Glutamatergic neuron (in vitro differentiated cells): Measurements from ENCODE around the gene FAM120B. TPM values are rescaled to one million over a fixed set of nuclear protein-coding genes. Genes with fewer than 3 reads are reported as not detected.

Experiments
- DNase-seq: peaks from one replicate; pipeline ENCODE4 v3.0.0; 2022
- H3K27ac Mint-ChIP-seq: one replicate; pipeline ENCODE4 v1.8.0; 2020; ENCODE audit warnings: mild to moderate bottlenecking, mixed read lengths, inconsistent platforms; ENCODE audit not compliant: unreplicated experiment
- H3K27me3 Mint-ChIP-seq: one replicate; pipeline ENCODE4 v1.8.0; 2020; ENCODE audit warnings: mild to moderate bottlenecking, moderate library complexity, mixed read lengths, inconsistent platforms; ENCODE audit not compliant: unreplicated experiment
- H3K36me3 Mint-ChIP-seq: one replicate; pipeline ENCODE4 v1.8.0; 2020; ENCODE audit warnings: mild to moderate bottlenecking, mixed read lengths, inconsistent platforms; ENCODE audit not compliant: unreplicated experiment
- H3K4me1 Mint-ChIP-seq: one replicate; pipeline ENCODE4 v1.8.0; 2020; ENCODE audit warnings: mild to moderate bottlenecking, low read depth, mixed read lengths, inconsistent platforms; ENCODE audit not compliant: unreplicated experiment
- H3K4me3 Mint-ChIP-seq: one replicate; pipeline ENCODE4 v1.8.0; 2020; ENCODE audit warnings: mild to moderate bottlenecking, mixed read lengths, inconsistent platforms; ENCODE audit not compliant: unreplicated experiment
- H3K9me3 Mint-ChIP-seq: one replicate; pipeline ENCODE4 v1.8.0; 2020; ENCODE audit warnings: mild to moderate bottlenecking, moderate library complexity, mixed read lengths, inconsistent platforms; ENCODE audit not compliant: unreplicated experiment
- CTCF ChIP-seq: fragments of 200-600 bp; sonication (generic); IDR thresholded peaks from one replicate; pipeline ENCODE4 v1.5.0; 2021; ENCODE audit not compliant: partially characterized antibody, unreplicated experiment
- total RNA-seq: library from RNA; stranded (reverse); fragmentation: NEBNext Ultra II Directional; extraction: Animal tissue kit (Norgen Biotek cat#: 25700); gene quantifications from one replicate; pipeline ENCODE4 v1.2.1, GENCODE V29; 2021; ENCODE audit not compliant: unreplicated experiment

FAM120B gene
- total RNA-seq, 1 donor from 2014 or later, result 48.3 TPM

- Mint-ChIP-seq H3K27ac (no peak overlapping the region), H3K4me1 (peaks cover 29% of the 10 kb centered on the region), H3K4me3 (no peak overlapping the region), H3K9me3 (peaks cover 2% of the 10 kb centered on the region), H3K27me3 (no peaks in the 10 kb centered on the region), H3K36me3 (no peaks in the 10 kb centered on the region)
- no peak for DNase-seq
- TF ChIP-seq CTCF, result no peak
These were observed 115.4 kb downstream of the FAM120B start for GRCh38 chr6:170421921-170422320.

GRCh38 chr6:170423030-170423429 is 116.5 kb downstream of the FAM120B start:
- Mint-ChIP-seq H3K4me3 (no peak overlapping the region), H3K4me1 (peaks cover 26% of the 10 kb centered on the region), H3K27me3 (no peaks in the 10 kb centered on the region), H3K9me3 (peaks cover 2% of the 10 kb centered on the region), H3K36me3 (no peaks in the 10 kb centered on the region), H3K27ac (no peak overlapping the region)
- no peak for TF ChIP-seq CTCF
- DNase-seq, result peak; percentile 57

DNA sequence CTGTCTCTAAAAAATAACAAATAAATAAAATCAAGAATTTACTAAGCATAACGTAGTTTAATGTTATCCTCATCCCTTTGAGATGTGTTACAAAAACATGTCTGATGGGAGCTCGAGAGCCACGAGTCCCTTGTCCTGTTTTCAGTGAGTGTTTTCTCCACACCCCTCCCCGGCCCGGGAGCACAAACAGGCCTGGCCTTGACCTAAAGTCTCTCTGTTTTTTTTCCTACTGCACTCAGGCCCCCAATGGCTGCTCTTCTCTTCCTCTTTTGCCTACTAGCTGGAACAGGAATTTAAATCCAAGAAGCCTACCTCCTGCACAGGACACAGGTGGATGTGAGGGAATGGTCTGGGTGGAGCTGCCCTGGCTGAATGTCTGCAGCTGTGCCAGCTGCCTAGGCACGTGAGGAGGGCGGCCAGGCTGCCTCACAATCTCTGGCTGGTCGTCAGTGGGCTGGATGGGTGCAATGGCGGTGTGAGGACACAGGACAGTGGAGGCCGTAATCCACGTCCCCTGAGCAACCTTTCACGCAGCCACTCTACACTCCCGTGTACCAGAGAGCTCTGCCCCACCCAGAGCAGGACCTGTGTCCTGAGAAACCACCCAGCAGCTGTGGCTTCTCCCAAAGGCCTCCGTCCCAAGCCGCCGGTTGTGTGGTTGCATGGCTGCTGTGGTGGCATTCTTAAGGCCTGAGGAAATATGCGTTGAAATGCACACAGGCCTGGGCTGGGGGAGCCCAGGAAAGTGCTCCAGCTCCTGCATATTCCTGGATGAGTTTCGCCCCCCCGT is 117.5 kb downstream of the FAM120B start:
- Mint-ChIP-seq H3K27me3 (no peaks in the 10 kb centered on the region), H3K9me3 (peaks cover 2% of the 10 kb centered on the region), H3K4me3 (no peak overlapping the region), H3K27ac (no peak overlapping the region), H3K4me1 (peaks cover 22% of the 10 kb centered on the region), H3K36me3 (no peaks in the 10 kb centered on the region)
- DNase-seq, result no peak
- TF ChIP-seq CTCF, result no peak

DNA sequence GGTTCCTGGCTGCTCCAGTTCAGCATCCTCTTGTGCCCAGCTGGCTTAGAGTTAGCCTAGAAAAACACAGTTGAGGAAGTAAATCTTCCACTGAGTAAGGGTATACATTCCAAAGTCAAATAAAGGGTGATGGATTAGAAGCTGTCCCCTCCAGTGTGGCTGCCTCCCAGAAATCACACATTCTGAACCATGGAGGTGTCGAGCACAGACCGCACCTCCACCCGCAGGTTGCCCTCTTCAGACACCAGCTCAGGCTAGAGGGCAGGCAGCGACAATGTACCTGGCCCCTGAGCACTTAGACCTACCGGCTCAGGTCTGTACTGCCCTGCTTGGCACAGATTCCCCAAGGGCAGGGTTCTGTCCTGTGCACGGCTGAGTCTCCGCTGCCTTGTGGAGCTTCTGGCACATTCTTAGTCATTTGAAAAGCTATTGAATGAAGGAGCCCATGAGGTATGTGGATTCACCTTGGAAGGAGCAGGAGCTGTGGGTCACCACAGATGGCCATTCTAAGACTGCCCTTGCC is 118.1 kb downstream of the FAM120B start:
- Mint-ChIP-seq H3K27ac (peak overlapping the region; percentile 43), H3K4me3 (no peak overlapping the region), H3K27me3 (no peaks in the 10 kb centered on the region), H3K36me3 (no peaks in the 10 kb centered on the region), H3K4me1 (peaks cover 19% of the 10 kb centered on the region), H3K9me3 (peaks cover 2% of the 10 kb centered on the region)
- TF ChIP-seq CTCF, result no peak
- DNase-seq, result no peak

DNA sequence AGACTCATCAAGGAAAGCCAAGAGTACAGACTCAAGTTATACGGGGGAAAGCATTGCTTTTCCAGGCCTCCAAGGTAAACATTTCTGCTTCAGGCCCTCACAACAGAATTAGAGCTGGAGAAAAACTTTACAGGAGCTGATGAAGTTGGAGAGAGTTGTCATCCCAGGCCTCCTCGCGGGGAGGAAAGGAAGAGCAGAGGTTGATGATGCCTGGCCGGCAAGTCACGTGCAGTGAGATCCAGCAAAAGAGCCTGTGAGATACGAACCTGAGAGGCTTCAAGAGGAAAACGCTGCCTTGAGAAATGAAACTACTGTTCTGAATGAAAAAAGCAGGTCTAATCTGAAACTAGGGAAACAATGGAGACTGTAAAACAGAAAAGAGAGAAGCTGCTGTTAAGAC is 122.9 kb downstream of the FAM120B start:
- Mint-ChIP-seq H3K4me3 (no peak overlapping the region), H3K9me3 (no peaks in the 10 kb centered on the region), H3K4me1 (peaks cover 21% of the 10 kb centered on the region), H3K36me3 (no peaks in the 10 kb centered on the region), H3K27me3 (no peaks in the 10 kb centered on the region), H3K27ac (no peak overlapping the region)
- no peak for TF ChIP-seq CTCF
- DNase-seq, result no peak
